IMR-90 (cell line): ENCODE data around the gene IFIT5.

Source experiments
- CHD1 ChIP-seq: IDR thresholded peaks from 2 replicates; pipeline ENCODE4 v1.6.1; 2012; ENCODE audit warnings: low read depth, low read length, improper control_type of control experiment
- CTCF ChIP-seq: conservative IDR thresholded peaks from 2 replicates; pipeline ENCODE4 v1.5.1; 2012; ENCODE audit warnings: mild to moderate bottlenecking, low read depth, low read length, improper control_type of control experiment
- MXI1 ChIP-seq: IDR thresholded peaks from 2 replicates; pipeline ENCODE4 v1.6.1; 2012; ENCODE audit warnings: low read depth, mild to moderate bottlenecking, low read length, moderate library complexity, borderline replicate concordance
- POLR2A ChIP-seq: IDR thresholded peaks from 2 replicates; pipeline ENCODE4 v1.6.1; 2012; ENCODE audit warnings: mild to moderate bottlenecking, low read depth, low read length
- RAD21 ChIP-seq: IDR thresholded peaks from 2 replicates; pipeline ENCODE4 v1.6.1; 2012; ENCODE audit warnings: low read length, improper control_type of control experiment

DNA sequence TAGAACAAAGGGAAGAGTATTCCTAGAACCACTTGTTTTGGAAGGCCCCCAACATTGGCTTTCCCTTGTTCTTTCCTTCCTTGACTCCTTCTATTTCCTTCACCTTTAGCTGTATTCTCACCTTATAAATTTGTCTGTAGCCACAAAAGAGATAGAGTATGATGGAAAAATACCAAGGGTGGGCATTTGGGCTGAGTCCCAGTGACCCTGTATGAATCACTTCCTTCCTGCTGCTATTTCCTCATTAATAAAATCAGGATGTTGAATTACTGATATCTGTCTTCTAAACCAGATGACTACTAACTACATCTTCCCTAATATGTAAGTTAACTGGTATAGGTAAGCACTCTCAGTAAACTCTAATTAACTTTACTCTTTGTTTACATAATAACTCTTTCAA, 55.1 kb downstream of the IFIT5 start:
- TF ChIP-seq POLR2A (no peak), CHD1 (no peak), RAD21 (no peak), CTCF (no peak), MXI1 (no peak)
